NCI-H2196 (cell line): ENCODE results near the gene ANKRD18A.

Source experiments
- DNase-seq: peaks from one replicate; lab custom pipeline; 2025; ENCODE audit not compliant: unreplicated experiment; lab: John Stamatoyannopoulos, UW

Gene ANKRD18A

GRCh38 chr9:38620483-38621433 is at the start of gene ANKRD18A:
Gene ANKRD18A (minus strand): TSS chr9:38620596. CDS start chr9:38620285, 311 bp downstream.
- DNase-seq = peak; percentile 86

DNA sequence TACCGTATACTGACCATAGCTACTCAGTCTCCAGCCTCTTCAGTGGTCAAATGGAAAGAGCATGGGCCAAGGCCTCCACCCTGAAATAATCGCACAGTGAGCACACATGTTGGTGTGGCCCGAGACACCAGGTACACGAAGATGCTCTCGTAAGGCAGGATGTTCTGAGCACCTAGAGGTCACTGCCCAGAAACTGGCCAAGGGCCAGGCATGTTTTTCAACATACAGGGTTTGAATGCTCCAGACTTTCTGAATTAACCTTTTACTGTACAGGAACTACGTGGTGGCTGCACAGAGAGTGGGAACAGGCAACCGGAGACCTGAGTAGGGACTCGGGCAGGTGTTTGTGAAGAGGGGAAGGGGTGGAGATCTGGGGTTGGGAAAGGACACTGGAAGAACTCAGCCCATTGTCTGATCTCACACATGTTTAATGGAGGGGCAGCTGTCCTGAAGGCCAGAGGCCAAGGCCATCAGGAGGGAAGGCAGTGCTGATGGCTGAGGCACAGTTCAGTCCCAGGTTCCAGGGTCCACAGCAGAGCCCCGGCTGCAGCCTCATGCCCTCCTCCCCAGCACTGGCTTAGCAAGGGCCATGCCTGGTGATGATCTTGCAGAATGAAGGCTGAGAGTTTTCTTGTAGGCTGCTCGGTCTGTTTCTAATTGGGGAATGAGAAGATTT is 48.5 kb upstream of the ANKRD18A start:
- no peak for DNase-seq

- DNase-seq = no peak
Measured at GRCh38 chr9:38662763-38663593, 42.6 kb upstream of the ANKRD18A start.

GRCh38 chr9:38659538-38659937 is 39.1 kb upstream of the ANKRD18A start:
- no peak for DNase-seq

- no peak for DNase-seq
Measured at GRCh38 chr9:38656896-38657295, 36.5 kb upstream of the ANKRD18A start.

GRCh38 chr9:38652486-38652885 is 32.1 kb upstream of the ANKRD18A start:
- DNase-seq = no peak

DNA sequence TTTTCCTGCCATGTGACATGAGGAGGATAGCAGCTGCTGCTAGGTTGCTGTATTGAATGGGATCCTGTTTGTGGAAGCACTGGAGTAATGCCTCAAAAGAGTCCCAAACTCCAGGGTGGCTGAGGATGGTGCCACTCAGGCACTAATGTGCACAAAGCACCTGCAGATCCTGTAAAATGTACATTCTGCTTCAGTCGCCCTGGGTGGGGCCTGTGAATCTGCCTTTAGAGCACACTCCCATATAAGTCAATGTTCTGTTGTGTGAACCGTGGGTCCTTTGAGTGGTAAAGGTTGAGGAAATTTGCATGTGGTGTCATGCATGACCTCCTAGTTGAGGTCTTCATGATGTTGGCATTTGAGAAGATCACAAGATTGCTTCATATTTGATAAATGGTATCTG is 31.6 kb upstream of the ANKRD18A start:
- DNase-seq = no peak

- DNase-seq = no peak
Measured at GRCh38 chr9:38651400-38652042, 31.1 kb upstream of the ANKRD18A start.

DNA sequence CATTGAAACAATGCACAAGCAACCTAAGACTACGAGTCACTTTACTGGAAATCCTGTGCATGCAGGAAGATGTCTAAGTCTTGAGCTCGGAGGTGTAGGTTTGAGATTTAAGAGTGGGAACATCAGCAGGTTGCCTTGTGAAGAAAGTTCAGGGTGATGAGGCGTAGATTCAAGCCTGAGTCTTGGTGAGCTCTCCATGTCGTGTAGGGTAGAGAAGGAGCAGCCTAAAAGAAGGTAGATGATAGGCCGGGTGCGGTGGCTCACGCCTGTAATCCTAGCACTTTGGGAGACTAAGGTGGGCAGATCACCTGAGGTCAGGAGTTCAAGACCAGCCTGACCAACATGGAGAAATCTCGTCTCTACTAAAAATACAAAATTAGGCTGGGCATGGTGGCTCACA is 30.2 kb upstream of the ANKRD18A start:
- DNase-seq = no peak

DNA sequence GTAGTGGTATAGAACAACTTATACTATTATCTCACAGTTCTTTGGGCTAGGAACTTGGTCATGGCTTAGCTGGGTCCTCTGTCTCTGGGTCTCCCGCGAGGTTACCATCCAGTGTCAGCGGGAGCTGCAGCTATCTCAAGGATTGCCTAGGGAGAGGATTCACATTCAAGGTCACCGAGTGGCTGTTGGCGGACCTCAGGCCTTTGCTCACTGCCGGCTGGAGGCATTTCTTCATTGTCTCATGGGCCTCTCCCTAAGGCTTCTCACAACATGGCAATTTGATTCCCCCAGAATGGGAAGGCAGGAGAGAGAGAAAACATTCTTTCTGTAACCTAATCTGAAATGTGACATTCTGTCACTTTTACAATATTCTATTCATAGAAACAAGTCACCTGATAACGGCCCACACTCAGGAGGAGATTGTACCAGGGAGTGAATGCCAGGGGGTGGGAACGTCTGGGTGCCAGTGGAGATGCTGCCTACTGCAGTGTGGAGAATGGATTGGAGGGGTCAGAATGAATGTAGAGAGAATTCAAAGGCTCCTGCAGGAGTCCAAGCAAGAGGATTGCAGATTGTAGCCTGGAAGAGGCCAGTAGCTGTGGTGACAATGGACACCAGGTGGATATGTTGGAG is 29.5 kb upstream of the ANKRD18A start:
- DNase-seq = no peak

DNA sequence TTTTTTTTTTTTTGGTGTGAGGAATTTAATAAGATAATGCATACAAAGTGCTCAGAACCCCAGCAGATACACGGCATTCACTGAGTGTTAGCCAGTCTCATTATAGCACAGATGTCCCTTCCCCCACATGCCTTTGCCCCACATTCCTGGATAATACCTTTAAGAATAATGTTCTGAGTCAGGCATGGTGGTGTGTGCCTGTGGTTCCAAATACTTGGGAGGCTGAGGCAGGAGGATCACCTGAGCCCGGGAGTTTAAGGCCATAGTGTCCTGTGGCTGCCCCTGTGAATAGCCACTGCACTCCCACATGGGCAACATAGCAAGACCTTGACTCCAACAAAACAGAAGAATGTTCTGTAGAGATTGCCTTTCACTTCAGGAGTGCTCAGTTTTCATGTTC is 24.2 kb upstream of the ANKRD18A start:
- no peak for DNase-seq

- DNase-seq = no peak
Measured at GRCh38 chr9:38643815-38644173, 23.4 kb upstream of the ANKRD18A start.

DNA sequence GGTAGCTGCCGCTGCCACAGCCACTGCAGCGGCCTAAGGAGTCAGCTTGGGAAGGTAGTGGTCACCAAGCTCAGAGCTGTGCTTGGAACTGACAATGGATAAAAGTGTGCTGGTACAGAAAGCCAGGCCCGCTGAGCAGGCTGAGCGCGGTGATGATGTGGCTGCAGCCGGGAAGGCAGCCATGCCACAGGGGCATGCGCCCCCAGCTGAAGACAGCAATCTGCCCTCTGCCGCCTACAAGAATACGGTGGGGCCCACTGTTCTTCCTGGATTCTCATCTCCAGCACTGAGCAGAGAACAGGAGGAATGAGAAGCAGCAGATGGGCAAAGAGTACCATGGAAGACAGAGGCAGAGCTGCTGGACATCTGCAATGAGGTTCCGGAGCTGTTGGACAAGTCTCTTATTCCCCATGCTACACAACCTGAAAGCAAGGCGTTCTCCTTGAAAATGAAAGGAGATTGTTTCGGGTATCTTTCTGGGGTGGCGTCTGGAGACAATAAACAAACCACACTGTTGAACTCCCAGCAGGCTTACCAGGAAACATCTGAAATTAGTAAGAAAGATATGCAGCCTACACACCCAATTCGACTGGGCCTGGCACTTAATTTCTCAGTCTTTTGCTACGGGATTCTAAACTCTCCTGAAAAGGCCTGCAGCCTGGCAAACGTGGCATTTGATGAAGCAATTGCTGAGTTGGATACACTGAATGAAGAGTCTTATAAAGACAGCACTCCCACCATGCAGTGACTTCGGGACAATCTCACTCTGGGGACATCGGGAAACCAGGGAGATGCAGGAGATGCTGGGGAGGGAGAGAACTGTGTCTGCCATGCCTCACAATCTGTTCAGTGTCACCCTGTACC is 22.8 kb upstream of the ANKRD18A start:
- DNase-seq = no peak

DNA sequence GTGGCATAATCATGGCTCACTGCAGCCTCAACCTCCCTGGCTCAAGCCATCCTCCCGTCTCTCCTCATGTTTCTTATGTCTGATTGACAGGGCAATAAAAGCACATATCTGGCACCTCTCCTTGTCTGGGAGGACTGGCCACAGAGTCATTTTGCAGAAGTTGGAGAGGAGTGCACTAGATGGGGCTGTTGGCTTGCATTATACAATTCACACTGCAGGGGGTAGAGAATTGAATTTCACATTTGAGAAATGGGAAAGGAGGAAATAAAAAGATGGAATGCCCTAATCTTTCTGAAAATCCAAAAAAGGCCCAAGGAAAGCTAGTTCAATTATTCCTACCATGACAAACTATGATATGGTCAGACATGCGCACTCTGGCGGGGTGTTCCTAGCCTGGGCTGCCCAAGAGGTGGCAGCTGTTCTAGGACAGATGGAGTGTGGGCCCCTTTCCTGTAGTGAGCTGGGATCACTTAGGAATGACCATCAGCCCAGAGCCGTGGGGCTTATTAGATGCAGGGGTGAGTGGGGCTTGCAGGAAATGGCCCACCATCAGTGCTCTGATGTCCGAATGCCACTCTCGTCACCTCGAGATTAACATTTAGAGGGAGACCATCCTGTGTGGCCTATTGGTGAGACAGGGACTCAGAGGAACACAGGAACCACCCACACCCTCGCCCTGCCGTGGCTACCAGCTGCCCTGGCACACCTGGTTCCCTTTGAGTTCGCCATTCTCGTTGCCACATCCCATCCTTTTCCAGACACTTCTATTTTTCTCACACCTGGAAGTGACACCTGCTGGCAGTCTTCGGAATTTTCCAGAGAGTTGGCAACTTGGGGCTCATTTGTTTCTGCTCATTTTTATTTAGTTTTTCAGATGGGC is 21.8 kb upstream of the ANKRD18A start:
- DNase-seq = peak; percentile 65

DNA sequence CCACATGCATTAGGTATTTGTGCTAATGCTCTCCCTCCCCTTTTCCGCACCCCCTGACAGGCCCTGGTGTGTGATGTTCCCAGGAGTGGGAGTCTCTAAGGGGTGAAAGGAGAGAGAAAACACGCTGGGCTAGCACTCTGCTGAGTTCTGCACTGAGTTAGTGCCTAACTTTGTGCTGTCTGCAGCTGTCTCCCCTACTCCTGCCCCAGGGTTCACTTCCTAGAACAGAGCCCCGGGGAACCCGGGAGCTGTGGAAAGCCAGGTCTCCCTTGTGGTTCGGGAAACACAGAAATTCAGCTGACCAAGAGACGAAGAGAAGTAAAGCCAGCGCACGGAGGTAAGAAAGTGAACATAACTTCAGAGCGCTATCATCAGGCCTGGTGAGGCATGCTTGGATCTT is 20.7 kb upstream of the ANKRD18A start:
- no peak for DNase-seq

DNA sequence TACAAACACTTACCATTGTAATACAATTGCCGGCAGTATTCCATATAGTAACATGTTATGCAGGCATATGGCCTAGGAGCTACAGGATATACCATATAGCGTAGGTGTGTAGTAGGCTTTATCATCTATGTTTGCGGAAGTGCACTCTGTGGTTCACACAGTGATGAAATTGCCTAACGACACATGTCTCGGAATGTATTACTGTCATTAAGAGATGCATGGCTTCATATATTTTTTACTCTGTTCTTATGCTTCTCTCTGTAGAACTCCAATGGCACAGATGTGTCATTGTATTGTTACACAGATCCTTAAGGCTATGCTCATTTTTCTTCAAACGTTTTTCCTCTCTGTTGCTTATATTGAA is 19.2 kb upstream of the ANKRD18A start:
- DNase-seq = no peak

GRCh38 chr9:38638881-38639576 is 18.6 kb upstream of the ANKRD18A start:
- DNase-seq = no peak

GRCh38 chr9:38634315-38634714 is 13.9 kb upstream of the ANKRD18A start:
- DNase-seq = no peak
